Spleen (tissue), 11 donors: Measurements from ENCODE around the gene SLC35E4. TPM values are rescaled to one million over a fixed set of nuclear protein-coding genes. Genes with fewer than 3 reads are reported as not detected.

Experiments used
- DNase-seq: peaks from one replicate; pipeline ENCODE4 v3.0.0-alpha.2; 2020
- H3K27ac ChIP-seq, 8 donors: fragments of 200-600 bp; sonication (generic) in 7 of 8; 1 replicate in 4 of 8; 2 replicates in 4 of 8; pipeline versions ENCODE4 v1.5.0 to v1.8.0; 2016 to 2021; ENCODE audit warnings: inconsistent platforms in 4 of 8, mild to moderate bottlenecking in 4 of 8, moderate library complexity in 1 of 8
- H3K27me3 ChIP-seq, 7 donors: fragments of 200-600 bp; sonication (generic) in 6 of 7; replicated peaks in 1 of 7; 1 replicate in 4 of 7; 2 replicates in 3 of 7; pipeline versions ENCODE4 v1.5.0 to v1.8.0; 2016 to 2021; ENCODE audit warnings: inconsistent platforms in 3 of 7, mild to moderate bottlenecking in 1 of 7
- H3K36me3 ChIP-seq, 6 donors: fragments of 200-600 bp; sonication (generic) in 5 of 6; 1 replicate in 4 of 6; 2 replicates in 2 of 6; pipeline versions ENCODE4 v1.5.0 to v1.8.0; 2016 to 2021; ENCODE audit warnings: inconsistent platforms in 2 of 6
- H3K4me1 ChIP-seq, 6 donors: fragments of 200-600 bp; sonication (generic) in 5 of 6; 1 replicate in 3 of 6; 2 replicates in 3 of 6; pipeline versions ENCODE4 v1.5.0 to v1.8.0; 2016 to 2021; ENCODE audit warnings: inconsistent platforms in 3 of 6
- H3K4me3 ChIP-seq, 8 donors: fragments of 200-600 bp; sonication (generic) in 7 of 8; 1 replicate in 4 of 8; 2 replicates in 4 of 8; pipeline versions ENCODE4 v1.5.0 to v1.8.0; 2016 to 2021; ENCODE audit warnings: inconsistent platforms in 4 of 8, mild to moderate bottlenecking in 4 of 8, moderate library complexity in 2 of 8
- H3K9me3 ChIP-seq, 8 donors: fragments of 200-600 bp; sonication (generic) in 7 of 8; 1 replicate in 4 of 8; 2 replicates in 4 of 8; pipeline versions ENCODE4 v1.5.0 to v1.8.0; 2016 to 2021; ENCODE audit warnings: inconsistent platforms in 4 of 8
- POLR2A ChIP-seq, 3 donors: fragments of 450-650 bp; IDR thresholded peaks; one replicate each; pipeline ENCODE4 v1.5.1; 2017; ENCODE audit warnings: antibody characterized with exemption in 3 of 3, mild to moderate bottlenecking in 1 of 3
- POLR2AphosphoS5 ChIP-seq, 3 donors: sonication (generic); formaldehyde crosslinking; IDR thresholded peaks; one replicate each; pipeline ENCODE4 v1.5.1; 2017; ENCODE audit warnings: antibody characterized with exemption in 3 of 3
- WGBS, 5 donors: extraction: QIAGEN DNeasy Blood & Tissue Kit in 3 of 5; methylation state at CpG; one replicate each; pipeline versions ENCODE4 v1.1.5 to v1.1.7; 2013 to 2018; 5-methylcytosine and 5-hydroxymethylcytosine counted together
- intact Hi-C: fragments of 100-400 bp; cut with DNase I; formaldehyde crosslinking; loops from one replicate; pipeline ENCODE4 v1.15.0; 2023; ENCODE audit warnings: low total_unique reads
- polyA plus RNA-seq, 3 donors: library from polyadenylated mRNA; stranded (reverse); fragments of 200-250 nt; gene quantifications; one replicate each; pipeline ENCODE4 v1.2.1, GENCODE V29; 2013
- total RNA-seq, 7 donors: library from RNA; depleted of rRNA in 3 of 7; stranded (reverse); fragments of >200 nt in 3 of 7; fragmentation: NEBNext Ultra II Directional in 4 of 7; extraction: Animal tissue kit (Norgen Biotek cat#: 25700) in 4 of 7; gene quantifications; one replicate each; pipeline versions ENCODE4 v1.1.0 to v1.2.1, GENCODE V29; 2016 to 2021
- TF ChIP-seq, protein P1 (sequence below), 11 experiments: fragments of 200-600 bp in 7 of 11; fragments of 450-650 bp in 4 of 11; sonication (generic) in 4 of 11; IDR thresholded peaks in 8 of 11; conservative IDR thresholded peaks in 3 of 11; 1 replicate in 7 of 11; 2 replicates in 4 of 11; pipeline versions ENCODE4 v1.4.0 to v1.8.0; 2016 to 2021; ENCODE audit warnings: antibody characterized with exemption in 11 of 11, inconsistent platforms in 4 of 11, mild to moderate bottlenecking in 1 of 11
- donor health status: healthy with polysubstance abuse.
- donor health status: DM: no; HTN: no; CAD: no; lungs with moderate emphysema.
- donor health status: DM: no; HTN: no; CAD: no.
- donor health status: Bipolar disorder and iron deficiency.
- donor health status: healthy.
- donor health status: DM: no; HTN: no; CAD: no.
- donor health status: DM: yes; HTN: yes; CAD: no.

The SLC35E4 gene
- total and polyA plus RNA-seq, 10 donors: 0.37 to 6.7 (median 2.8) TPM

GRCh38 chr22:30637701-30638114, 2.1 kb downstream of the SLC35E4 start:
- no peak for TF ChIP-seq POLR2AphosphoS5 (IDR thresholded peaks at IDR 0.05)
- TF ChIP-seq POLR2A (IDR thresholded peaks at IDR 0.05): no peak
- TF ChIP-seq, protein P1, sequence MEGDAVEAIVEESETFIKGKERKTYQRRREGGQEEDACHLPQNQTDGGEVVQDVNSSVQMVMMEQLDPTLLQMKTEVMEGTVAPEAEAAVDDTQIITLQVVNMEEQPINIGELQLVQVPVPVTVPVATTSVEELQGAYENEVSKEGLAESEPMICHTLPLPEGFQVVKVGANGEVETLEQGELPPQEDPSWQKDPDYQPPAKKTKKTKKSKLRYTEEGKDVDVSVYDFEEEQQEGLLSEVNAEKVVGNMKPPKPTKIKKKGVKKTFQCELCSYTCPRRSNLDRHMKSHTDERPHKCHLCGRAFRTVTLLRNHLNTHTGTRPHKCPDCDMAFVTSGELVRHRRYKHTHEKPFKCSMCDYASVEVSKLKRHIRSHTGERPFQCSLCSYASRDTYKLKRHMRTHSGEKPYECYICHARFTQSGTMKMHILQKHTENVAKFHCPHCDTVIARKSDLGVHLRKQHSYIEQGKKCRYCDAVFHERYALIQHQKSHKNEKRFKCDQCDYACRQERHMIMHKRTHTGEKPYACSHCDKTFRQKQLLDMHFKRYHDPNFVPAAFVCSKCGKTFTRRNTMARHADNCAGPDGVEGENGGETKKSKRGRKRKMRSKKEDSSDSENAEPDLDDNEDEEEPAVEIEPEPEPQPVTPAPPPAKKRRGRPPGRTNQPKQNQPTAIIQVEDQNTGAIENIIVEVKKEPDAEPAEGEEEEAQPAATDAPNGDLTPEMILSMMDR (IDR thresholded peaks at IDR 0.05 in 8 of 11, conservative IDR thresholded peaks at IDR 0.05 in 3 of 11): no peak
- H3K9me3 ChIP-seq: peaks cover 0 to 5% (median 0%) of the 10 kb centered on the region in 8 donors
- H3K4me1 ChIP-seq: peaks cover 21 to 42% (median 33%) of the 10 kb centered on the region in 6 donors
- no peaks in the 10 kb centered on the region for H3K36me3 ChIP-seq
- WGBS, 5 donors: 67 to 85% (median 79%) methylated on average over 1 of the region's 1 CpG
- peak overlapping the region in 3 of 8 donors; percentile 62 to 70 (median 65) for H3K4me3 ChIP-seq
- DNase-seq: no peak
- no peaks in the 10 kb centered on the region for H3K27me3 ChIP-seq
- intact Hi-C loops: no loop called here
- no peak overlapping the region for H3K27ac ChIP-seq

DNA sequence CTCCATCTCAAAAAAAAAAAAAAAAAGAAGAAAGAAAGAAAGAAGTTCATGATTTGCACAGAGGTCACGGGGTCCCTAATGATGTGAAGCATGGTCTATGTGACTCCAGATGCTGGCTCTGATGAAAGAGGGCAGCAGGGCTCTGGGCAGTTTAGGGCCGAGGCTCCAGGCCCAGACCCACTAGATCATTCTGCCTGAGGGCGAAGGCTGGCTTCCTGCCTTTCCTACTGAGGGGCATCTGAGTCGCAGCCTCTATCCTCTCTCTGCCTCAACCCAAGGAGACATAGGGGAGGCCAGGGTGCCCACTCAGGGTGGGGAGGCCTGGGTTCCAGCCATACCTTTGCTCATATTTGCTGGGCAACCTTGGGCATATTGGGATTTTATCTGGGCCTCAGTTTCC, 4.8 kb downstream of the SLC35E4 start:
- Histone ChIP-seq H3K36me3 (no peaks in the 10 kb centered on the region), H3K9me3 (peaks cover 0 to 5% (median 0%) of the 10 kb centered on the region in 8 donors), H3K27me3 (no peaks in the 10 kb centered on the region), H3K4me3 (no peak overlapping the region), H3K27ac (no peak overlapping the region), H3K4me1 (peaks cover 12 to 28% (median 20%) of the 10 kb centered on the region in 6 donors)
- intact Hi-C loops: no loop called here
- no peak for TF ChIP-seq POLR2A (IDR thresholded peaks at IDR 0.05)
- TF ChIP-seq, protein P1 (IDR thresholded peaks at IDR 0.05 in 8 of 11, conservative IDR thresholded peaks at IDR 0.05 in 3 of 11): no peak
- DNase-seq: no peak
- 94 to 98% (median 97%) methylated on average over 4 of the region's 4 CpGs for WGBS, 5 donors

- TF ChIP-seq POLR2AphosphoS5 (IDR thresholded peaks at IDR 0.05) (no peak), POLR2A (IDR thresholded peaks at IDR 0.05) (no peak)
- TF ChIP-seq, protein P1 (IDR thresholded peaks at IDR 0.05 in 8 of 11, conservative IDR thresholded peaks at IDR 0.05 in 3 of 11): no peak
- Histone ChIP-seq H3K4me1 (peaks cover 10 to 22% (median 17%) of the 10 kb centered on the region in 6 donors), H3K36me3 (no peaks in the 10 kb centered on the region), H3K27me3 (no peaks in the 10 kb centered on the region), H3K4me3 (no peak overlapping the region), H3K27ac (no peak overlapping the region), H3K9me3 (peaks cover 0 to 5% (median 0%) of the 10 kb centered on the region in 8 donors)
- no peak for DNase-seq
- intact Hi-C loops: no loop called here
- 91 to 100% (median 96%) methylated on average over 4 of the region's 4 CpGs for WGBS, 5 donors
Observed at GRCh38 chr22:30640839-30641430, 5.4 kb downstream of the SLC35E4 start.

DNA sequence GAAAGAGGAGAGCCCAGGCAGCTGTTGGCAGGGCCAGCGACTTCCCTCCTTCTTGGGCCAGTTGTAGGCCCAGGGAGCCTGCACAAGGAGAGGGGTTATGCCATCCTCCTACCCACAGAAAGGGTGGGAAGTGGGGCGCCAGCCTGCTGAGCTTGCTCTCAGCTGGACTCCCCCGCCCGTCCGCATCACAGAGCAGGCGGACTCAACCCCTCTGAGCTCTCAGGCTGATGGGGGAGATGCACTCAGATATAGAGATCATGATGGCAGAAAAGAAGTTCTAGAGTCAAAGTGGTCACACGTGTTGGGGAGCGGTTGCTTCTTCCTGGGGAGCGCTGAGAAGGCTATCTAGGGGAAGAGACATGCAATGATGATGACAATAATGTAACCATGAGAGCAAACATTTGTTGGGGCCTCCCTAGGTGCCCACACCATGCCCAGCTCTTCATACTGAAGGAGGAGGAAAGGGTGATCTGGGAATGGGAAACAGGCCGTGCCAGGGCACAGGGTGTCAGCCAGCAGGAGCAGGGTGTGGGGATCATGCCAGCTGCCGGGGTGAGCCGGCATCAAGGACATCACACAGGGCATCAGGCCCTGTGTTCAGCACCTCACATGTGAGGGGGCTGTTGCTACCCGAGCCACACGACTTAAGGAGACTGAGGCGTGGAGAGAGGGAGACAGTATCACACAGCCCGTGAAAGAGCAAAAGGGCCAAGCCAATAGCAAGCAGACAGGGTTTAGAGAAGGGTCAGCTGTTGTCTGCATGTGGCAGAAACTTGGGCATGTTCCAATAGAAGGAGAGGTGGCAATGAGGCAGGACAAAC, 7.7 kb downstream of the SLC35E4 start:
- TF ChIP-seq POLR2A (IDR thresholded peaks at IDR 0.05) (no peak), POLR2AphosphoS5 (IDR thresholded peaks at IDR 0.05) (no peak)
- H3K36me3 ChIP-seq: peaks cover 0 to 16% (median 0%) of the 10 kb centered on the region in 6 donors
- no peak overlapping the region for H3K4me3 ChIP-seq
- 79 to 92% (median 88%) methylated on average over 15 to 16 of the region's 16 CpGs for WGBS, 5 donors
- peaks cover 0 to 5% (median 0%) of the 10 kb centered on the region in 8 donors for H3K9me3 ChIP-seq
- DNase-seq: no peak
- no peak overlapping the region for H3K27ac ChIP-seq
- intact Hi-C loops: no loop called here
- H3K27me3 ChIP-seq: no peaks in the 10 kb centered on the region
- no peaks in the 10 kb centered on the region for H3K4me1 ChIP-seq
